SK-N-MC (cell line): ENCODE results near the gene SENP2.

Source experiments
- EZH2 ChIP-seq: fragments of 200-600 bp; sonication (generic); IDR thresholded peaks from one replicate; pipeline ENCODE4 v1.6.1; 2017; ENCODE audit warnings: antibody characterized with exemption
- POLR2AphosphoS5 ChIP-seq: IDR thresholded peaks from 2 replicates; pipeline ENCODE4 v1.6.1; 2012; ENCODE audit warnings: mild to moderate bottlenecking, low read depth, low read length, borderline replicate concordance

- peak; percentile 86 for TF ChIP-seq POLR2AphosphoS5
- TF ChIP-seq EZH2: no peak
These were observed at the start of gene SENP2 for GRCh38 chr3:185585859-185586685.
